Frontal cortex (tissue), 4 donors: ENCODE measurements around the gene SCAP. TPM values are rescaled to one million over a fixed set of nuclear protein-coding genes. Genes with fewer than 3 reads are reported as not detected.
A peak's percentile ranks its signal among the peaks of the same experiment; 100 is the strongest.

Experiments
- DNase-seq, 2 donors: peaks; one replicate each; pipeline ENCODE4 v3.0.0; 2012; ENCODE audit warnings: low spot score in 2 of 2
- FAIRE-seq: peaks from 2 replicates; lab custom pipeline; 2012; peaks lifted over from hg19 to GRCh38; lab: Jason Lieb, UNC
- total RNA-seq: library from RNA; depleted of rRNA; stranded (reverse); fragments of >200 nt; gene quantifications from one replicate; pipeline ENCODE4 v1.2.3, GENCODE V29; 2014
- donor health status: control.
- donor health status: control.
- donor health status: control.

Gene SCAP
- total RNA-seq, 1 donor from 2014 or later, result 69.3 TPM

GRCh38 chr3:47436180-47436579 is 39.6 kb downstream of the SCAP start:
- FAIRE-seq, result no peak
- DNase-seq, result no peak

GRCh38 chr3:47434849-47435248 is 40.9 kb downstream of the SCAP start:
- DNase-seq, result no peak
- FAIRE-seq, result no peak

GRCh38 chr3:47433796-47434195 is 41.9 kb downstream of the SCAP start:
- FAIRE-seq, result no peak
- no peak for DNase-seq

- no peak for DNase-seq
- FAIRE-seq, result no peak
Measured at GRCh38 chr3:47432673-47433072, 43.1 kb downstream of the SCAP start.

GRCh38 chr3:47431225-47431624 is 44.5 kb downstream of the SCAP start:
- no peak for DNase-seq
- FAIRE-seq, result no peak

- FAIRE-seq, result no peak
- DNase-seq, result no peak
Measured at GRCh38 chr3:47430606-47431005, 45.1 kb downstream of the SCAP start.

- DNase-seq (no peak), FAIRE-seq (no peak)
Measured at GRCh38 chr3:47429476-47430270, 46.1 kb downstream of the SCAP start.

- DNase-seq (no peak), FAIRE-seq (no peak)
Measured at GRCh38 chr3:47428662-47429061, 47.1 kb downstream of the SCAP start.

- FAIRE-seq, result no peak
Measured at GRCh38 chr3:47427866-47428265, 47.9 kb downstream of the SCAP start.

GRCh38 chr3:47425959-47426358 is 49.8 kb downstream of the SCAP start:
- no peak for DNase-seq
- no peak for FAIRE-seq

More at GRCh38 chr3:47427866-47428265, 47.9 kb downstream of the SCAP start:
- DNase-seq, result no peak

- no peak for DNase-seq
- FAIRE-seq, result no peak
Measured at GRCh38 chr3:47425383-47425778, 50.4 kb downstream of the SCAP start.

- FAIRE-seq (no peak), DNase-seq (no peak)
Measured at GRCh38 chr3:47424434-47425382, 51.0 kb downstream of the SCAP start.

- DNase-seq (no peak), FAIRE-seq (no peak)
Measured at GRCh38 chr3:47423548-47424145, 52.1 kb downstream of the SCAP start.

- no peak for FAIRE-seq
- no peak for DNase-seq
Measured at GRCh38 chr3:47422743-47423142, 53.0 kb downstream of the SCAP start.

GRCh38 chr3:47421741-47422649 is 53.7 kb downstream of the SCAP start:
- FAIRE-seq (no peak), DNase-seq (peak in 1 of 2 donors; percentile 20)

- DNase-seq, result peak; percentile 79 to 89
- FAIRE-seq, result no peak
Measured at GRCh38 chr3:47420511-47421484, 54.9 kb downstream of the SCAP start.

- DNase-seq, result no peak
- FAIRE-seq, result no peak
Measured at GRCh38 chr3:47420044-47420430, 55.7 kb downstream of the SCAP start.
